Hematopoietic multipotent progenitor cell treated with erythropoietin and hydrocortisone succinate and interleukin-3 and kit ligand, for 17 days (in vitro differentiated cells): ENCODE measurements around the gene SLC12A4.
"Not testable (repeated sequence)": the region's sequence is repeated elsewhere in the genome, so short reads cannot be mapped to it uniquely, and the experiment has no call there.

ENCODE experiments used
- DNase-seq: peaks from one replicate; pipeline ENCODE4 v3.0.0-alpha.2; 2015; ENCODE audit warnings: low spot score

The SLC12A4 gene

GRCh38 chr16:67987460-67988160 is 19.2 kb upstream of the SLC12A4 start:
- no peak for DNase-seq

- DNase-seq, result no peak
Measured at GRCh38 chr16:67986949-67987348, 18.5 kb upstream of the SLC12A4 start.

- no peak for DNase-seq
Measured at GRCh38 chr16:67982011-67982696, 13.7 kb upstream of the SLC12A4 start.

GRCh38 chr16:67979955-67980678 is 11.7 kb upstream of the SLC12A4 start, which contains the start of gene DPEP3:
Gene DPEP3 (minus strand): TSS chr16:67980499. CDS start chr16:67980380, 119 bp downstream.
- no peak for DNase-seq

- no peak for DNase-seq
Measured at GRCh38 chr16:67977469-67978227, 9.2 kb upstream of the SLC12A4 start.

GRCh38 chr16:67977005-67977404 is 8.6 kb upstream of the SLC12A4 start:
- DNase-seq, result no peak

GRCh38 chr16:67976205-67976604 is 7.8 kb upstream of the SLC12A4 start:
- no peak for DNase-seq

- DNase-seq, result no peak
Measured at GRCh38 chr16:67975321-67976105, 7.1 kb upstream of the SLC12A4 start.

GRCh38 chr16:67972285-67972684 is 3.8 kb upstream of the SLC12A4 start:
- DNase-seq, result not testable (repeated sequence)

GRCh38 chr16:67971111-67971510 is 2.7 kb upstream of the SLC12A4 start:
- no peak for DNase-seq

GRCh38 chr16:67969254-67970039 is 1.0 kb upstream of the SLC12A4 start:
- peak; percentile 29 for DNase-seq

- no peak for DNase-seq
Measured at GRCh38 chr16:67967958-67968399, 458 bp downstream of the SLC12A4 start.

- no peak for DNase-seq
Measured at GRCh38 chr16:67967183-67967957, 1.1 kb downstream of the SLC12A4 start.

- DNase-seq, result no peak
Measured at GRCh38 chr16:67966549-67967182, 1.8 kb downstream of the SLC12A4 start.

- DNase-seq, result no peak
Measured at GRCh38 chr16:67965668-67966548, 2.5 kb downstream of the SLC12A4 start.

GRCh38 chr16:67964477-67965131 is 3.8 kb downstream of the SLC12A4 start:
- DNase-seq, result no peak

GRCh38 chr16:67963662-67964321 is 4.6 kb downstream of the SLC12A4 start:
- DNase-seq, result no peak
